HG02970 (cell line): Measurements from ENCODE around the gene NAGLU.
"Not testable (repeated sequence)": the region's sequence is repeated elsewhere in the genome, so short reads cannot be mapped to it uniquely, and the experiment has no call there.

Source experiments
- ATAC-seq: cut with Tn5 transposase; IDR thresholded peaks from one replicate; pipeline ENCODE4 v1.9.1; 2021; ENCODE audit warnings: mild to moderate bottlenecking, moderate library complexity, moderate number of reproducible peaks; ENCODE audit not compliant: unreplicated experiment, low FRiP score

The NAGLU gene

DNA sequence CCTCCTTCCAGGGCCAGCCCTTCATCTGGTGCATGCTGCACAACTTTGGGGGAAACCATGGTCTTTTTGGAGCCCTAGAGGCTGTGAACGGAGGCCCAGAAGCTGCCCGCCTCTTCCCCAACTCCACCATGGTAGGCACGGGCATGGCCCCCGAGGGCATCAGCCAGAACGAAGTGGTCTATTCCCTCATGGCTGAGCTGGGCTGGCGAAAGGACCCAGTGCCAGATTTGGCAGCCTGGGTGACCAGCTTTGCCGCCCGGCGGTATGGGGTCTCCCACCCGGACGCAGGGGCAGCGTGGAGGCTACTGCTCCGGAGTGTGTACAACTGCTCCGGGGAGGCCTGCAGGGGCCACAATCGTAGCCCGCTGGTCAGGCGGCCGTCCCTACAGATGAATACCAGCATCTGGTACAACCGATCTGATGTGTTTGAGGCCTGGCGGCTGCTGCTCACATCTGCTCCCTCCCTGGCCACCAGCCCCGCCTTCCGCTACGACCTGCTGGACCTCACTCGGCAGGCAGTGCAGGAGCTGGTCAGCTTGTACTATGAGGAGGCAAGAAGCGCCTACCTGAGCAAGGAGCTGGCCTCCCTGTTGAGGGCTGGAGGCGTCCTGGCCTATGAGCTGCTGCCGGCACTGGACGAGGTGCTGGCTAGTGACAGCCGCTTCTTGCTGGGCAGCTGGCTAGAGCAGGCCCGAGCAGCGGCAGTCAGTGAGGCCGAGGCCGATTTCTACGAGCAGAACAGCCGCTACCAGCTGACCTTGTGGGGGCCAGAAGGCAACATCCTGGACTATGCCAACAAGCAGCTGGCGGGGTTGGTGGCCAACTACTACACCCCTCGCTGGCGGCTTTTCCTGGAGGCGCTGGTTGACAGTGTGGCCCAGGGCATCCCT lies 7.4 kb downstream of the NAGLU start:
- no peak for ATAC-seq

DNA sequence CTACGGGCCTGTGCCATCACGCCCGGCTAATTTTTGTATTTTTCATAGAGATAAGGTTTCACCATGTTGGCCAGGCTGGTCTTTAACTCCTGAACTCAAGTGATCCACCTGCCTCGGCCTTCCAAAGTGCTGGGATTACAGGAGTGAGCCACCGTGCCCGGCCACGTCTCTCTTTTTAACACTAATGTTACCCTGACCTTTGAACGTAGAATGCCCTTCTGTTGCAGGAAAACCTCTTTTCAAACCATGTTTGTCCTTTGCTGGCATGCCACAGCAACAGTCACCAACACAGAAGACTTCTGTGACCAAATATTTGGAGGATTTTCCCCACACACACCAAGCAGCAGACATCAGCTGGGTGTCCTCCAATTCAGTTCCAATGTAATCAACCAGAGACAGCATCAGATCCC lies 8.8 kb downstream of the NAGLU start:
- ATAC-seq: no peak

DNA sequence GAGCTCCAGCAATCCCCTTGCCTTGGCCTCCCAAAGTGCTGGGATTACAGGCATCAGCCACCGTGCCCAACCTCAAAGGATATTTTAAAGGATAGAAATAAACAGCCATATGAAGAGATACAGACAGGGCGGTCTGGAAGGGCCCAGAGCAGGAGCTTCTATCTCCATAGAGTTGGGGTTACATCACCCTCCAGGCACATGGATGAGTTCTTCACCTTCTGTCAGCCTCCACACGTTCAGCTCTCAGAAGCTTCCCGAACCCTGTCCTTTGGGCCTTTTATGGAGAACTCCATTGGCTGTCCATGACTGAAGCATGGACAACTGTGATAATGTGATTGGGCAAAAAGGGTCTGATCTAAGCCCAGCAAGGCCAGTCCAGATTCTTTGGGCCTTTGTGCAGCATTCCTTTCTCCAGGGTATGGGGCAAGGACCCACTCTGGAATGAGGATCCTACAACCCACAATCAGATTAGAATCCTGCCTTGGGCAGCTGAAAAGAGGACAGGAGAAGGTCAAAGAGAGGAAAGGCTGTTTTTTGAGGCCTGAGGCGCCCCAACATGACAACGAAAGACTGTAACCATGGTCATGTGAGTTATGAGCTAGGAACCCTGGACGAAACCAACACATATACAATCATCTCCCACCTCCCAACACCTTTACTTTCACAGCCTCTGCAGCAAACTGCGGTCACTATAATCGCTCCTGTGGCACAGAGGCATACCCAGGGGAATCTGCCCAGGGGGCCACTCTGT lies 9.9 kb downstream of the NAGLU start:
- ATAC-seq: not testable (repeated sequence)

DNA sequence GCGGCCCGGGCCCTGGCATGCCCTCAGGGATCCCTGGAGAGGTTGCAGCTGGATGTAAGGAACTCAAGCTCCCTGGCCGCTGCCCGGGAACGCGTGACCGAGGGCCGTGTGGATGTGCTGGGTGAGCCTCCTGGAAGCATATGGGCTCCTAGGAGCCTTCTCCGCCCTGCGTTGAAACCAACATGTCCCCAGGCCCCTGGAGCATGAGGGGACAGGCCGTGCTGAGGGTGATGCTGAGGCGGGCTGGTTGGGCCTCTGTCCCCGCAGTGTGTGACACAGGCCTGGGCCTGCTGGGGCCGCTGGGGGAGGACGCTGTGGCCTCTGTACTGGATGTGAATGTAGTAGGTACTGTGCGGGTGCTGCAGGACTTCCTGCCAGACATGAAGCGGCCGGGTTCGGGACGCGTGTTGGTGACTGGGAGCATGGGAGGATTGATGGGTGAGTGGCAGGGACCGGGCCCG lies 11.0 kb downstream of the NAGLU start:
- no peak for ATAC-seq

DNA sequence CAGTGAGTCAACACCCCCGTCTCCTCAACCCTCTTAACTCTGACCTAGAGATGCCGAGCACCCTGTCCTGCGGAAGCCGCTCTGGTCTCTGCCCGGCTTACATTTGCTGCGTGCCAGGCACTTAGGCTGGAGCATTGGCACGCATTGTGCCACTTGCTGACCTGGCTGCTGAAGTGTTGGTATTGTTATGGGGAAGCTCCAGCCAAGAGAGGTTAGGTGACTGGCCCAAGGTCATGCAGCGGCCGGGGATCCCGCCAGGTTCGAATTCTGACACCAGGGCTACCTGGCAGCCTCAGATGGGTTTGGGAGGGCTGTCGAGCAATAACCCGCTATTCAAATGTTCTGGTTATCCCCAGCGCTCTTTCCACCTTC lies 11.6 kb downstream of the NAGLU start:
- ATAC-seq: no peak

DNA sequence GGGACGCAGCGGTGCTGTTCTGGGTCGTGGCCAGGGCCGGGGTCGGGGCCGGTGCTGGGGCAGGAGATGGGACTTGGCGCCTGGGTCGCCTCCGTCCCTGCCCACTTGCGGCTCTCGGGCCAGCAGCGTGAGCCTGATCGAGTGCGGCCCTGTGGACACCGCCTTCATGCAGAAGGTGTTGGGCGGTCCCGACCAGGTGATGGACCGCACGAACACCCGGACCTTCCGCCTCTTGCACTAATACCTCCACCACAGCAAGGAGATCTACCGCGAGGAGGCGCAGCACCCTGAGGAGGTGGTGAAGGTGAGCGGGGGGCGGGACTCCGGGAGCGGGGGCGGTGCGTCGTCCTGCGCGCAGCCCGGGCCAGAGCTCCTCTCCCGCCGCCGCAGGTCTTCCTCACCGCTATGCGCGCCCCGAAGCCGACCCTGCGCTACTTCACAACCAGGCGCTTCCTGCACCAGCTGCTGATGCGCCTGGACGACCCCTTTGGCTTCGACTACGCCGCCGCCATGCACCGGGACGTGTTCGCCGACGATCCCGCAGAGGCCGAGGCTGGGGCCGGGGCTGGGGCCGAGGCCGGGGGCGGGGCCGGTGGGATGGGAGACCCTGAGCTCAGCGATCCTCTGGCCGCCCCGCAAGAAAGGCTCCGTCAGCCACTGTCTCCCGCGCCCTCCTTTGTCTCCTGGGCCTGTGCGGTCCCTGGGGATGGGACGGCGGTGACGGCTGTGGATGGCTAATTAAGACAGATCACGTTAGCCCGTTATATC lies 12.2 kb downstream of the NAGLU start:
- peak; percentile 61 for ATAC-seq

DNA sequence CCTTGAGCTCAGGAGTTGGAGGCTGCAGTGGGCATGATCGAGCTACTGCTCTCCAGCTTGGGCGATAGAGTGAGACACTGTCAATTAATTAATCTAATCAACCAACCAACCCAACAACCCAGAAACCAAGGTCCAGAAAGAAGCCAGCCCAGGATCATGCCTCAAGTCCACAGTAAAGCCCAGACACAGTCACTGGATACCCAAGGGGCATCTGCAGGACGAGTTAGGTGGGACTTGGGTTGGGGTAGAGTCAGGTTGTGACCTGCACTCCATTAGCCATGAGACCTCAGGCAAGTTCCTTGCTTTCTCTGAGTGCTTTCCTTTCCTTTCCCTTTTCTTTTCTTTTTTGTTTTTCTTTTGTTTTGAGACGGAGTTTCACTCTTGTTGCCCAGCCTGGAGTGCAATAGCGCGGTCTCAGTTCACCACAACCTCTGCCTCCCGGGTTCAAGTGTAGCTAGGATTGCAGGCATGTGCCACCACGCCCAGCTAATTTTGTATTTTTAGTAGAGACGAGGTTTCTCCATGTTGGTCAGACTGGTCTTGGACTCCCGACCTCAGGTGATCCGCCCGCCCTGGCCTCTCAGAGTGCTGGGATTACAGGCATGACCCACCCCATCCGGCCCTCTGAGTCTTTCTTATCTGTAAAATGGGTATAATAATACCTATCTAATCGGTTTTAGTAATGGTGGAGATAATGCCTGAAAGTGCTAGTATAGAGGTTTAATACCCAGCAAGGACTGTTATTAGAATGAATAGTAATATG lies 13.1 kb downstream of the NAGLU start:
- no peak for ATAC-seq

DNA sequence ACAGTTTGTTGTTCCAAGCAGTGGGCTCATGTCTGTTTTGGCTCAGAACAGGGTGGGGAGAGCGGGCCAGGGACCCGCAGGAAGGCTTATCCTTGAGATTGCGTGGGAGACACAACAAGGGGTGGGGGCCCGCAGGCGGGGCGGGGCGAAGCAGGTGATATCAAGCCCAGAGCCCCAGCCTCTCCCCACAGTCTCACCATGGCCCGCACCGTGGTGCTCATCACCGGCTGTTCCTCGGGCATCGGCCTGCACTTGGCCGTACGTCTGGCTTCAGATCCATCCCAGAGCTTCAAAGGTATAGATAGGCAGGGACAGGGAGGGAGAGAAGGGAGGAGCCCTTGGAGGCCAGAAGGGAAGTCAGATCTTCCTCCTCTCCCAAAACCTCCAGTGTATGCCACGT lies 16.7 kb downstream of the NAGLU start, which contains the start of gene HSD17B1:
TSS of gene HSD17B1 (plus strand) at position 188 of the 400 bp plus-strand sequence. CDS start at position 199, 11 bp downstream.
- ATAC-seq: not testable (repeated sequence)

DNA sequence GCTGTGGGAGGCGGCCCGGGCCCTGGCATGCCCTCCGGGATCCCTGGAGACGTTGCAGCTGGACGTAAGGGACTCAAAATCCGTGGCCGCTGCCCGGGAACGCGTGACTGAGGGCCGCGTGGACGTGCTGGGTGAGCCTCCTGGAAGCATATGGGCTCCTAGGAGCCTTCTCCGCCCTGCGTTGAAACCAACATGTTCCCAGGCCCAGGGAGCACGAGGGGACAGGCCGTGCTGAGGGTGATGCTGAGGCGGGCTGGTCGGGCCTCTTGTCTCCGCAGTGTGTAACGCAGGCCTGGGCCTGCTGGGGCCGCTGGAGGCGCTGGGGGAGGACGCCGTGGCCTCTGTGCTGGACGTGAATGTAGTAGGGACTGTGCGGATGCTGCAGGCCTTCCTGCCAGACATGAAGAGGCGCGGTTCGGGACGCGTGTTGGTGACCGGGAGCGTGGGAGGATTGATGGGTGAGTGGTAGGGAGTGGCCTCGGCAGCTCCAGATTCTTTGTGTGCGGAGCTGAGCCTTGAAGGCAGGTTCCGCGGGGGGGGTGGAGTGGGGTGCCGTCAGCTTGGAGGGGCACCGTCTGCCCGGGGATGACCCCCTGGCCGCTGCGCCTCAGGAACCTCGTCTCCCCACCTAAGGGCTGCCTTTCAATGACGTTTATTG lies 17.2 kb downstream of the NAGLU start:
- ATAC-seq: no peak

DNA sequence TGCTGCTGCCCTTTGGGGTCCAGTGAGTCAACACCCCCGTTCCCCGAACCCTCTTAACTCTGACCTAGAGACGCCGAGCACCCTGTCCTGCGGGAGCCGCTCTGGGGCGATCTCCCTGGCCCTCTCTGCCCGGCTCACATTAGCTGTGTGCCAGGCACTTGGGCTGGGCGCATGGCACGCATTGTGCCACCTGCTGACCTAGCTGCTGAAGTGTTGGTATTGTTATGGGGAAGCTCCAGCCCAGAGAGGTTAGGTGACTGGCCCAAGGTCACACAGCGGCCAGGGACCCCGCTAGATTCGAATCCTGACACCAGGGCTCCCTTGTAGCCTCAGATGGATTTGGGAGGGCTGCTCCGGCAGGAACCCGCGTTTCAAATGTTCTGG lies 17.8 kb downstream of the NAGLU start:
- ATAC-seq: no peak

DNA sequence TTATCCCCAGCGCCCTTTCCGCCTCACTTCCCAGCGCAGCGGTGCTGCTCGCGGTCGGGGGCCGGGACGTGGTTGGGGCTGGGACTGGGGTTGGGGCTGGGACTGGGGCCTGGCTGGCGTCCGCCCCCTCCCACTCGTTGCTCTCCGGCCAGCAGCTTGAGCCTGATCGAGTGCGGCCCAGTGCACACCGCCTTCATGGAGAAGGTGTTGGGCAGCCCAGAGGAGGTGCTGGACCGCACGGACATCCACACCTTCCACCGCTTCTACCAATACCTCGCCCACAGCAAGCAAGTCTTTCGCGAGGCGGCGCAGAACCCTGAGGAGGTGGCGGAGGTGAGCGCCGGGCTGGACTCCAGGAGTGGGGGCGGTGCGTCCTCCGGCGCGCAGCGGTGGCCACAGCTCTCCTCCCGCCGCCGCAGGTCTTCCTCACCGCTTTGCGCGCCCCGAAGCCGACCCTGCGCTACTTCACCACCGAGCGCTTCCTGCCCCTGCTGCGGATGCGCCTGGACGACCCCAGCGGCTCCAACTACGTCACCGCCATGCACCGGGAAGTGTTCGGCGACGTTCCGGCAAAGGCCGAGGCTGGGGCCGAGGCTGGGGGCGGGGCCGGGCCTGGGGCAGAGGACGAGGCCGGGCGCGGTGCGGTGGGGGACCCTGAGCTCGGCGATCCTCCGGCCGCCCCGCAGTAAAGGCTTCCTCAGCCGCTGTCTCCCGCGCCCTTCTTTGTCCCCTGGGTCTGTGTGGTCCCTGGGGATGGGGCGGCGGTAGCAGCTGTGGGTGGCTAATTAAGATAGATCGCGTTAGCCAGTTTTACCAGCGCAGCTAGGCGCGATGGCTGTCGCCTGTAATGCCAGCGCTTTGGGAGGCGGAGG lies 18.4 kb downstream of the NAGLU start:
- ATAC-seq: no peak

DNA sequence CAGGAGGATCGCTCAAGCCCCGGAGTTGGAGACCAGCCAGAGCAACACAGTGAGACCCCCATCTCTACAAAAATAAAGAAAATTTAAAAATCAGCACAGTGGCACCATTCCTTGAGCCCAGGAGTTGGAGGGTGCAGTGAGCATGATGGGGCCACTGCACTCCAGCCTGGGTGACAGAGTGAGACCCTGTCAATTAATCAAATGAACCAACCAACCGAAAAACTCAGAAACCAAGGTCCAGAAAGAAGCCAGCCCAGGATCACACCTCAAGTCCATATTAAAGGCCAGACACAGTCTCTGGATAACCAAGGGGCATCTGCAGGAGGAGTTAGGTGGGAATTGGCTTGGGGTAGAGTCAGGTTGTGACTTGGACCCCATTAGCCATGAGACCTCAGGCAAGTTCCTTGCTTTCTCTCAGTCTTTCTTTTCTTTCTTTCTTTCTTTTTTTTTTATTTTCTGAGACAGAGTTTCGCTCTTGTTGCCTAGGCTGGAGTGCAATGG lies 19.1 kb downstream of the NAGLU start:
- ATAC-seq: no peak

DNA sequence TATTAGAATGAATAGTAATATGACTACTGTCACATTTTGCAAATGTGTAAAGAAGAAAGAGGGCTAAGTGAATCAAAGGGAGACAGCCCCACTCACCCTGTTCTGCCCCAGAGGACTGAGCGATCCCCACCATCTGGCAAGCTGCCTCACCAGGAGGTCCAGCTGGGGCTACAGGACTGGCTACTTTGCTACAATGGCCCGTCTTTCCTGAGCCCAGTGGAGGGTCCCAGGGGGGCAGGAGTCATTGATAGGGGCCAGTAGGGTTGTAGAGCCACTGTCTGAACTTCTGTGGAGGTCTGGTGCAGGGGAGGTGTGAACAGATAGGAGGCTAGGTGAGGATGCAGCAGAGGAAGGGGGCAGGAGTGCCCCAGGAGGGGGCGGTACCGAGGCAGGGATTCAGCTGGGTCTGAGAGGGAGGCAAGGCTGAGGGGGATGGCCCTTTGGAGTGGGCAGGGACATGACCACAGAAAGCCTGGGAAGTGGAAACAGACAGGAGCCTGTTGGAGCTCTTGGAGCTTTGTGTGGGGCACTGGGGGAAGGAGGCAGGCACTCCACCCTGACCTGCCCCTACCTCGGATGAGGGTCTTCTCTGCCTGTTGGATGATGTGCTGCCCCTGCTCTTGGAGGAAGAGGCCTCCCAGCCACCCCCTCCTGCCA lies 20.0 kb downstream of the NAGLU start:
- ATAC-seq: not testable (repeated sequence)

DNA sequence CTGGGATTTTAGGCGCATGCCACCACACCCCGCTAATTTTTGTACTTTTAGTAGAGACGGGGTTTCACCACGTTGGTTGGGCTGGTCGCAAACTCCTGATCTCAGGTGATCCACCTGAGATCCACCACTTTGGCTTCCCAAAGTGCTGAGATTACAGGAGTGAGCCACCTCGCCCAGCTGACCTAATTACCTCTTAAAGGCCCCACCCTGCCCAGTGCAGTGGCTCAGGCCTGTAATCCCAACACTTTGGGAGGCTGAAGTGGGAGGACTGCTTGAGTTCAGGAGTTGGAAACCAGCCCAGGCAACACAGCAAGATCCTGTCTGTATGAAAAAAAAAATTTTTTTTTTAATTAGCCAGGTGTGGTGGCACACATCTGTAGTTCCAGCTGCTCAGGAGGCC lies 23.0 kb downstream of the NAGLU start:
- ATAC-seq: no peak

DNA sequence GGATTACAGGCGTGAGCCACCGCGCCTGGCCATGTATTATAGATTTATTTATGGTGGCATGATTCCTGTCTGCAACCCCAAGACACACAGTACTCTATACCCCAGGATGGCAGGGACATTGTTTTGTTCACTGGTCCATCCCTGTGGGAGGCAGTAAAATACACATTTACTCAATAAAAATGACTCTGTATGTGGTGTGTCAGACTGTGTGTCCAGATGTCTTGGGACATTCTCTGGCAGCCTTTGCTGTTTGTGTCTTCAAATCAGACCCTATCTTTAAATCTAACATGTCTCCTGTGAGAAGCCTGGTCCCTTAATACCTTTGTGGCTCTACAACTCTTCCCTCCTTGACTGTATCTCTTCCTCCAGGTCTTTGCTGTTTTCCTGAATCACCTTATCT lies 24.2 kb downstream of the NAGLU start:
- no peak for ATAC-seq

DNA sequence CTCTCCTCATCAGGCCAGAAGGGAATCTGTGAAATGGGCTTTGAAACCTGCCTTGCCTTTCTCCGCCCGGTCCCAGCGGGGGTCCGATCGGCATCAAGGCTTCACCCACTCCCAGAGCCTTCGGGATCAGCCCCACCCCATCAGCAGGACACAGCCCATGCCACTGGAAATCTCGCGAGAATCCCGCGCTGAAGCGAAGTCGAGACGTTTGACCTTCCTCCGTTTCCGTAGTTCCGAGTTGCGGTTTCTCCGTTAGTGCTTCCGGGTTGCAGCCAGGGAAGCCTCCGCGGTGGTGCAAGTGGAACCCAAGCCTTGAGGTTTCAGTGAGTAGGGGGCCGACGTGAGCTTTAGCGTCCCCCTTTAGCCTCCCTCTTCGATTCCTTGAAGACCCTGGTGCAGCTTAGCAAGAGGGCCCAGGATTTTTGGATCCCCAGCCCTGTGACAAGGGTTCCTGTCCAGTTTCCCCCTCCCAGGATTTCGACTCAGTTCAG lies 25.9 kb downstream of the NAGLU start, which contains the start of gene COASY:
TSS of gene COASY (plus strand) at position 252 of the 491 bp plus-strand sequence. CDS start 475 bp downstream, outside the sequence.
- ATAC-seq: no peak

DNA sequence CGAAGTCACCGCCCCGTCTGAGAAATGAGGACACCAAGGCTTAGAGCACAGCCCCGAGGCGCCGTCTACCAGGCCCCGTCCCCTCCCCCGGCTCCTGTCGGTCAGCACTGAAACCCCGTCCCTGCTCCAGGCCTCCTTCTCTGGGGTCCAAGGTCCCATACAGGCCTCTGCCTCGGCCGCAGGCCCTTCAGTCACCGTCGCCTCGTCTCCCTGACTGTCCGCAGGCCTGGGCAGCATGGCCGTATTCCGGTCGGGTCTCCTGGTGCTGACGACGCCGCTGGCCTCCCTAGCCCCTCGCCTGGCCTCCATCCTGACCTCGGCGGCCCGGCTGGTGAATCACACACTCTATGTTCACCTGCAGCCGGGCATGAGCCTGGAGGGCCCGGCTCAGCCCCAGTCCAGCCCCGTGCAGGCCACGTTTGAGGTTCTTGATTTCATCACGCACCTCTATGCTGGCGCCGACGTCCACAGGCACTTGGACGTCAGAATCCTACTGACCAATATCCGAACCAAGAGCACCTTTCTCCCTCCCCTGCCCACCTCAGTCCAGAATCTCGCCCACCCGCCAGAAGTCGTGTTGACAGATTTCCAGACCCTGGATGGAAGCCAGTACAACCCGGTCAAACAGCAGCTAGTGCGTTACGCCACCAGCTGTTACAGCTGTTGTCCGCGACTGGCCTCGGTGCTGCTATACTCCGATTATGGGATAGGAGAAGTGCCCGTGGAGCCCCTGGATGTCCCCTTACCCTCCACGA lies 26.5 kb downstream of the NAGLU start:
- no peak for ATAC-seq
